AG08395 (cell line): ENCODE measurements around the gene HCN4.
A peak's percentile ranks its signal among the peaks of the same experiment; 100 is the strongest.

ENCODE experiments used
- DNase-seq: peaks from one replicate; pipeline ENCODE4 v3.0.0; 2012; ENCODE audit warnings: mixed read lengths, low spot score

HCN4 gene

GRCh38 chr15:73345658-73346057 is 23.1 kb downstream of the HCN4 start:
- no peak for DNase-seq

GRCh38 chr15:73344056-73344455 is 24.7 kb downstream of the HCN4 start:
- peak; percentile 27 for DNase-seq

GRCh38 chr15:73341886-73342600 is 26.7 kb downstream of the HCN4 start:
- DNase-seq = no peak

- DNase-seq = no peak
Observed at GRCh38 chr15:73340502-73341192, 28.1 kb downstream of the HCN4 start.

GRCh38 chr15:73338606-73339374 is 30.0 kb downstream of the HCN4 start:
- DNase-seq = no peak

- DNase-seq = no peak
Observed at GRCh38 chr15:73338058-73338457, 30.7 kb downstream of the HCN4 start.

GRCh38 chr15:73337187-73337586 is 31.6 kb downstream of the HCN4 start:
- no peak for DNase-seq

- DNase-seq = no peak
Observed at GRCh38 chr15:73336756-73337155, 32.0 kb downstream of the HCN4 start.

GRCh38 chr15:73335471-73335870 is 33.3 kb downstream of the HCN4 start:
- no peak for DNase-seq

GRCh38 chr15:73335026-73335425 is 33.7 kb downstream of the HCN4 start:
- DNase-seq = no peak

- DNase-seq = no peak
Observed at GRCh38 chr15:73334086-73334485, 34.7 kb downstream of the HCN4 start.

- no peak for DNase-seq
Observed at GRCh38 chr15:73333001-73333400, 35.8 kb downstream of the HCN4 start.

GRCh38 chr15:73331991-73332925 is 36.5 kb downstream of the HCN4 start:
- no peak for DNase-seq

GRCh38 chr15:73331501-73331900 is 37.3 kb downstream of the HCN4 start:
- DNase-seq = no peak

- no peak for DNase-seq
Observed at GRCh38 chr15:73330206-73331051, 38.3 kb downstream of the HCN4 start.

GRCh38 chr15:73329501-73330200 is 39.1 kb downstream of the HCN4 start:
- no peak for DNase-seq

GRCh38 chr15:73328981-73329380 is 39.8 kb downstream of the HCN4 start:
- no peak for DNase-seq

- DNase-seq = no peak
Observed at GRCh38 chr15:73328149-73328820, 40.5 kb downstream of the HCN4 start.

GRCh38 chr15:73326157-73326556 is 42.6 kb downstream of the HCN4 start:
- no peak for DNase-seq
